Measurements from ENCODE around the gene HOXB8. TPM values are rescaled to one million over a fixed set of nuclear protein-coding genes. Genes with fewer than 3 reads are reported as not detected.

HOXB8 gene
- total and polyA plus RNA-seq, 4 experiments from 2014 or later = not detected

DNA sequence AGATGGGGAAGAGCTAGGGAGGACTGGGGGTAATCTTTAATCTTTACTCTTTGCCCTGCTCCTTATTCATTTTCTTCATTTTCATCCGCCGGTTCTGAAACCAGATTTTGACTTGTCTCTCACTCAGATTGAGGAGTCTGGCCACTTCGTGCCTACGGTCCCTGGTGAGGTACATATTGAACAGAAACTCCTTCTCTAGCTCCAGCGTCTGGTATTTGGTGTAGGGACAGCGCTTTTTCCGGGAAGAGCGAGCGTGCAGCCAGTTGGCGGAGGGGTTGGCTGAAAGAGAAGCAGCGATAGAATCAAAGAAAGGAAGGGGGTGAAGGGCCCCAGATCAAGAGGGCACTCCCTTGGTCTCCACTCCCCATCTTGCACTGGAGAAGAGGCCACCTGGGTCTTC, 7.8 kb upstream of the HOXB8 start:
- Histone ChIP-seq H3K4me3 (ENCODE audit: low read length in 2 of 2) (no peak overlapping the region), H3K27me3 (ENCODE audit: insufficient read depth, low read length) (peaks cover 79% of the 10 kb centered on the region), H3K9me3 (ENCODE audit: control insufficient read depth in 1 of 2, low read length in 2 of 2) (no peaks in the 10 kb centered on the region), H3K36me3 (ENCODE audit: insufficient read depth, low read length) (no peaks in the 10 kb centered on the region), H3K27ac (ENCODE audit: low read depth, low read length) (no peak overlapping the region), H3K4me1 (ENCODE audit: insufficient read depth, low read length) (peaks cover 40% of the 10 kb centered on the region)
- Mint-ChIP-seq H3K4me1 (peaks cover 13 to 40% (median 19%) of the 10 kb centered on the region in 4 donors), H3K36me3 (no peaks in the 10 kb centered on the region), H3K27ac (peak overlapping the region in 1 of 7 donors; percentile 25), H3K27me3 (peaks cover 61 to 76% of the 10 kb centered on the region in 2 donors), H3K9me3 (peaks cover 0 to 1% (median 0%) of the 10 kb centered on the region in 8 donors), H3K4me3 (peak overlapping the region in 1 of 8 donors; percentile 53)
- ChIA-PET POLR2A (ENCODE audit: partially characterized antibody) (interaction anchor here (1.4 kb wide), 1 partner anchor 9 kb away, joined by 5 read pairs; no protein-coding TSS in a partner anchor), CTCF (ENCODE audit: partially characterized antibody) (interaction anchor here (1.5 to 5.0 kb wide), 4 partner anchors 9 to 543 kb away, joined by 3 to 31 read pairs (median 10); partner anchors contain the start of gene HOXB8)
- intact Hi-C loops (cut with micrococcal nuclease) = no loop called here
- DNase-seq = no peak

DNA sequence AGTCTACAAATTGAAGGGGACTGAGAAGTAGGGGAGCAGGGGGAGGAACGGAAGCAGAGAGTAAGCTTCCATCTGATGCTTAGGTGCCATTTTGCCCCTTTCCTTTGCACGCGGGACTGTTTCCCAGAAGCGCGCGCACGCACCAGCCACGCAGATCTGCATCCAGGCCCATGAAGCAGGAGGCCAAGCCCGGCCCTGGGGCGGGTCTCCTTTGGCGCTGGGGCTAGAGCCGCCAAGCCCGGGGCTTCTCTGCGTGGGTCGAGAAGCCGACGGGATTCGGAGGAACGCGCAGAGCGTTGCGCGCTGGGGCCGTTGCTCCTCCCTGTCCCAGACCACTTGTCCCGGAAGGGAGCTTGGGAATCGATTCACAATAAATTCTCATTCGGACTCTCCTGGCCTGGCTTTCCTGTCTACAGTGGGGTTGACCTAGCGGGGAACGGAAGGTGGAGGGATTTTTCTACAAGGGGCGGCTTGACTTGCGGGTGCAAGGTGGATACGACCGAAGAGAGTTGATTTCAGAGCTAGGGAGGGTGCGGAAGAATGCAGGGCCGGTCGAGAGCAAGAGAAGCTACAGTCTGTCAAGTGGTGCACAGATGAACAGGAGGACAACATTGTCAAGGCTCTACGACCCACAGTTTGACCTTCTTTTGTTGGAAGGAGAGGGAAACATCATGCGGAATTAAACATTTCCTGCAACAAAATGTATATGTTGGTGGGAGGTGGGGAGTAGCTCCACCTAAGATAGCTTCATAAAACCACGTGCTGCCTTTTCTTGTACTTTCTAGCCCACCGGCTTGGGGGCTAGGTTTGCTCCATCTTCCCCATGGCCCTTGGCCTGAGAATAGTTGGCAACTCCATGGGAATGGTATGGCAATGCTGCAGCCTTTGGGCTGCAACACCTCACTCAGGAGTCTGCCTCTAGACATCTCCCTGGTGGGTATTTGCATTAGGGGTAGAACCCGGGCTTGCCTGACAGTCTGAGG, 6.6 kb upstream of the HOXB8 start:
- H3K36me3 Mint-ChIP-seq = no peaks in the 10 kb centered on the region
- H3K4me3 Mint-ChIP-seq = peak overlapping the region in 1 of 8 donors; percentile 53
- CTCF ChIA-PET (ENCODE audit: partially characterized antibody) = interaction anchor here (1.1 to 3.3 kb wide), 4 partner anchors 7 to 542 kb away, joined by 3 to 16 read pairs (median 4); partner anchors contain the start of gene HOXB8

DNA sequence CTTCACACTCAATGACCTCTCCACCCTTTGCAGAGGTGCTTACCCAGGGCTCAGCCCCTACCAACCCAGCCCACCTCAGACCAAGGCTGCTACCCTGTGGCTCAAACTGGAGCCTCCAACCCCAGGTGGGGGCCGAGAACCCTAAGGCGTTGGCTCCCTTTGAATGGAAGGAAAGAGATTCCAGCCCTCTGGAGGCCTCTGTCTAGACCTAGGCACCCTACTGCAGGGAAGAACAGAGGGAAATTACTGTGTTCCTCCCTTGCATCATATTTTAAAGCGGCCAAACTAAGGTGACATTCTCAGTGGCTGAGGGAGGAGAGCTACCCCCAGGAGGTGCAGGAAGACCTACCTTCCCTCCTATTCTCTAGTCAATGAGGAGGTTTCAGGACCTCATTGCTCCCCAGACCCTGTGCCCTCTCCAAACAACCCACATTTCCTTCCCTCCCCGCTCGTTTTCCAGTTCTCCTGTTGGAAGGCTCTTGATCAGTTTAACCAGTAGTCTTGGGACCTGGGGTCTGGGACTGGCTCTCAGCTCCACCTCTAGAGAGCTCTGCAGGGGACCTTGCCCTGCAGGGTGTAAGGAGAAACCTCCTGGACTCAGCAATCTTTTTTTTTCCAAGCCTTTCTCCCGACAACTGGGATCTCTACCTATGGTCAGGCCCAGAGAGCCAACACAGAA, 5.5 kb upstream of the HOXB8 start:
- intact Hi-C loops (cut with micrococcal nuclease) = no loop called here
- H3K36me3 Mint-ChIP-seq = no peaks in the 10 kb centered on the region
- Histone ChIP-seq H3K4me1 (ENCODE audit: insufficient read depth, low read length) (peaks cover 29% of the 10 kb centered on the region), H3K27me3 (ENCODE audit: insufficient read depth, low read length) (peaks cover 89% of the 10 kb centered on the region), H3K36me3 (ENCODE audit: insufficient read depth, low read length) (no peaks in the 10 kb centered on the region), H3K4me3 (ENCODE audit: low read length in 2 of 2) (no peak overlapping the region), H3K27ac (ENCODE audit: low read depth, low read length) (no peak overlapping the region), H3K9me3 (ENCODE audit: control insufficient read depth in 1 of 2, low read length in 2 of 2) (no peaks in the 10 kb centered on the region)
- peaks cover 11 to 41% (median 18%) of the 10 kb centered on the region in 4 donors for H3K4me1 Mint-ChIP-seq
- ChIA-PET POLR2A (ENCODE audit: partially characterized antibody) (no interaction called here), CTCF (ENCODE audit: partially characterized antibody) (interaction anchor here (1.1 to 3.2 kb wide), 4 partner anchors 8 to 540 kb away, joined by 3 to 26 read pairs (median 8); no protein-coding TSS in a partner anchor)
- DNase-seq = no peak
- peak overlapping the region in 1 of 7 donors; percentile 79 for H3K27ac Mint-ChIP-seq
- H3K9me3 Mint-ChIP-seq = peaks cover 0 to 4% (median 0%) of the 10 kb centered on the region in 8 donors
- H3K4me3 Mint-ChIP-seq = no peak overlapping the region
- peaks cover 68 to 80% of the 10 kb centered on the region in 2 donors for H3K27me3 Mint-ChIP-seq

More for the DNA sequence above, 6.6 kb upstream of the HOXB8 start:
- peaks cover 0 to 1% (median 0%) of the 10 kb centered on the region in 8 donors for H3K9me3 Mint-ChIP-seq
- Histone ChIP-seq H3K27me3 (ENCODE audit: insufficient read depth, low read length) (peaks cover 79% of the 10 kb centered on the region), H3K36me3 (ENCODE audit: insufficient read depth, low read length) (no peaks in the 10 kb centered on the region), H3K4me3 (ENCODE audit: low read length in 2 of 2) (no peak overlapping the region), H3K9me3 (ENCODE audit: control insufficient read depth in 1 of 2, low read length in 2 of 2) (no peaks in the 10 kb centered on the region), H3K27ac (ENCODE audit: low read depth, low read length) (no peak overlapping the region), H3K4me1 (ENCODE audit: insufficient read depth, low read length) (peaks cover 38% of the 10 kb centered on the region)
- peaks cover 14 to 44% (median 21%) of the 10 kb centered on the region in 4 donors for H3K4me1 Mint-ChIP-seq
- no peak for DNase-seq
- H3K27me3 Mint-ChIP-seq = peaks cover 62 to 76% of the 10 kb centered on the region in 2 donors
- POLR2A ChIA-PET (ENCODE audit: partially characterized antibody) = no interaction called here
- intact Hi-C loops (cut with micrococcal nuclease) = no loop called here
- H3K27ac Mint-ChIP-seq = peak overlapping the region in 1 of 7 donors; percentile 25

DNA sequence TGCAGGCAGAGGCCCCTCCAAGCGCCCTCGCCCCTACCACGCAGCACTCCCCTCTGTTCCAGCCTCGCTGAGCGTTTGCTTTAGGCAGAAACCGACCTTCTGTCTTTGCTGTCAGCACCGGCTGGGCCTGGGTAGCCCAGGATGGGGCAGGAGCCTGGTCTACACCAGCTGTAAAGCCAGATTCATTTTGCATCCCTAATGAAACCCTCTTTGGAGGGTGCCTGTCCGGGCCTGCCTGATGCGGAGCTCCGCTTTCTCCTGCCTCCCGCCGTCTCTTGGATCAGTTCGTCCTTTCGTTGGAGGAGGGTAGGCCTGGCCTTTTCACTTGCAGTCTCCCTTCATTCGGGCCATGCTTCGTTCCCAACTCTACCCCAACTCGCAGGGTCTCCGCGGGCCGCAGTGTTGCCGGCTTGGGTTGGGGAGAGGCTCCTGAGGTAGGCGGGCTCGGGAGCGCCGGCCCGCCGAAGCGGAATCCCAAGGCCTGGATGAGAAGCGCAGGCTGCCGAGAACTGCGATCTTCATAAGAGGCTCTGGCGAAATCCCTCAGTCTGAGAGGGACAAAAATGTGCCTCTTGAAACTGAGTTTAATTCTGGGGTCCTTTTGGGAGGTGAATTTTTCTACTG, 4.8 kb upstream of the HOXB8 start:
- Histone ChIP-seq H3K4me1 (ENCODE audit: insufficient read depth, low read length) (peaks cover 25% of the 10 kb centered on the region), H3K9me3 (ENCODE audit: control insufficient read depth in 1 of 2, low read length in 2 of 2) (no peaks in the 10 kb centered on the region), H3K36me3 (ENCODE audit: insufficient read depth, low read length) (no peaks in the 10 kb centered on the region), H3K27me3 (ENCODE audit: insufficient read depth, low read length) (peaks cover 90% of the 10 kb centered on the region), H3K27ac (ENCODE audit: low read depth, low read length) (no peak overlapping the region), H3K4me3 (ENCODE audit: low read length in 2 of 2) (no peak overlapping the region)
- intact Hi-C loops (cut with micrococcal nuclease) = loop anchor here (2.0 kb wide), 1 partner anchor 843 kb away; no protein-coding TSS in a partner anchor
- Mint-ChIP-seq H3K27ac (peak overlapping the region in 1 of 7 donors; percentile 79), H3K4me3 (no peak overlapping the region), H3K27me3 (peaks cover 70 to 84% of the 10 kb centered on the region in 2 donors), H3K9me3 (peaks cover 0 to 4% (median 0%) of the 10 kb centered on the region in 8 donors), H3K36me3 (no peaks in the 10 kb centered on the region), H3K4me1 (peaks cover 9 to 44% (median 17%) of the 10 kb centered on the region in 4 donors)
- no peak for DNase-seq
- CTCF ChIA-PET (ENCODE audit: partially characterized antibody) = interaction anchor here (1.2 to 3.2 kb wide), 3 partner anchors 9 to 539 kb away, joined by 3 to 26 read pairs (median 13); no protein-coding TSS in a partner anchor
- POLR2A ChIA-PET (ENCODE audit: partially characterized antibody) = no interaction called here

DNA sequence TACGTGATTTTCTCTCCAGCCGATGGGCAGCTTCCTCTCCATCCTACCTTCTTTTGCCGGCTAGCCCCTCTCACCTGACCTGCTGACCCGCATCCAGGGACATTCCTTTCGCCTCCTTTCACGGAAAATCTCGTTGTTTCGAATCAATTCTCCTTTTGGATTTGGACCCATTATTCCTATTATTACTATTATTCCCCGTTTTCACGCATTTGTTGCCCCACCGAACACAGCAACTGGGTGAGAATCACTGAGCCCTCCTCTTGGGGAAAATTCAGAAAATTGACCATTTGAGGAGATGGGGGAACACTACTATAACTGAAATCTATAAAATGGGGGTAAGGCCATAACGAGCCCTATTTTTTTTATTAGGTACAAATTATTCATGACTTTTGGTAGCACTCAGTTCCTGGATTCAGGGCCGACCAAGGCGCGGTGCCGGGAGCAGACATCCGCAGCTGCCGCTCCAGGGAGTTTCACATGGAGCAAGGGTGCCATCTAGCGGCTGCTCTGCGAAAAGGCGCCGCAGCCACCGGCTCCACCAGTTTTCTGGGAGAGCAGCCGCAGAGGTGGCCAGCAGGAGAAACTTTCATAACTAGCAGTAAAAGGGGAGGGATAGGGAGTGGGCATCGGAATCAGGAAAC, 3.3 kb upstream of the HOXB8 start:
- peaks cover 17 to 59% (median 30%) of the 10 kb centered on the region in 4 donors for H3K4me1 Mint-ChIP-seq
- peaks cover 89% of the 10 kb centered on the region for H3K27me3 ChIP-seq (ENCODE audit: insufficient read depth, low read length)
- H3K27ac Mint-ChIP-seq = peak overlapping the region in 4 of 7 donors; percentile 75 to 91 (median 80)
- ChIA-PET CTCF (ENCODE audit: partially characterized antibody) (interaction anchor here (0.5 to 3.2 kb wide), 30 partner anchors 11 to 734 kb away, joined by 3 to 27 read pairs (median 4); partner anchors contain the start of gene HOXB5), POLR2A (ENCODE audit: partially characterized antibody) (interaction anchor here (1.0 to 1.3 kb wide), 2 partner anchors 9 to 19 kb away, joined by 3 to 4 read pairs; no protein-coding TSS in a partner anchor)
- peak; percentile 73 to 84 (median 77) for DNase-seq
- no peaks in the 10 kb centered on the region for H3K9me3 ChIP-seq (ENCODE audit: control insufficient read depth in 1 of 2, low read length in 2 of 2)
- H3K27ac ChIP-seq (ENCODE audit: low read depth, low read length) = no peak overlapping the region
- intact Hi-C loops (cut with micrococcal nuclease) = loop anchor here (1.0 to 2.0 kb wide), 6 partner anchors 282 to 842 kb away; no protein-coding TSS in a partner anchor
- H3K27me3 Mint-ChIP-seq = peaks cover 71 to 83% of the 10 kb centered on the region in 2 donors
- peak overlapping the region in 6 of 8 donors; percentile 16 to 59 (median 35) for H3K4me3 Mint-ChIP-seq
- no peaks in the 10 kb centered on the region for H3K36me3 Mint-ChIP-seq
- no peak overlapping the region for H3K4me3 ChIP-seq (ENCODE audit: low read length in 2 of 2)
- peaks cover 0 to 6% (median 0%) of the 10 kb centered on the region in 8 donors for H3K9me3 Mint-ChIP-seq
- H3K36me3 ChIP-seq (ENCODE audit: insufficient read depth, low read length) = no peaks in the 10 kb centered on the region
- H3K4me1 ChIP-seq (ENCODE audit: insufficient read depth, low read length) = peaks cover 35% of the 10 kb centered on the region

Measured in CD4-positive, alpha-beta memory T cell (primary cell).